ENCODE data around the gene MGAT5B. TPM values are rescaled to one million over a fixed set of nuclear protein-coding genes. Genes with fewer than 3 reads are reported as not detected.

Gene MGAT5B
- total and polyA plus RNA-seq, 4 experiments from 2014 or later = 0.25 to 2.4 (median 1.8) TPM; not detected in 1

GRCh38 chr17:76929601-76930000, 61.4 kb downstream of the MGAT5B start:
- H3K27ac Mint-ChIP-seq = peak overlapping the region in 1 of 7 donors; percentile 12
- POLR2A ChIA-PET (ENCODE audit: partially characterized antibody) = no interaction called here

DNA sequence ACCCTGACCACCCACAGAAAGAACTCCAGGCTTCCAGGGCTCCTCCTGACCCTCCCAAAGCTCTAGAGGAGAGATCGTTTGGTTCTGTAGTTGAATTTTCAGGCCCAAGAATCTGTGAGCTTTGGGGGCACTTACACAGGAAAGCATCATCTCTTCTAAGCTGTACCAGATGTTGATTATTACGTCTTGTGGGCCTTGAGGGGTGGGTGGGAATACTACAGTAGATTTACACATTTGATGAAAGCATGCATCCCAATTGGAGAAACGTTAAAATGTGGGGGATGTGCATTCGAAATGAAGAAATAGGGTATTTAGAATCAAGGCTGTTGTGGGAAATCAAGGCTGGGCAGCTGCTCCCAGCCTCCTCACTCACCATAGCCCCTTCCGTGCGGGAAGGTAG, 61.9 kb downstream of the MGAT5B start:
- H3K9me3 ChIP-seq (ENCODE audit: control insufficient read depth in 1 of 2, low read length in 2 of 2) = no peaks in the 10 kb centered on the region
- H3K4me1 ChIP-seq (ENCODE audit: insufficient read depth, low read length) = no peaks in the 10 kb centered on the region
- no peaks in the 10 kb centered on the region for H3K36me3 Mint-ChIP-seq
- H3K27me3 Mint-ChIP-seq = peaks cover 0 to 9% of the 10 kb centered on the region in 2 donors
- H3K27me3 ChIP-seq (ENCODE audit: insufficient read depth, low read length) = no peaks in the 10 kb centered on the region
- H3K4me3 Mint-ChIP-seq = no peak overlapping the region
- ChIA-PET CTCF (ENCODE audit: partially characterized antibody) (interaction anchor here (1.3 kb wide), 1 partner anchor 126 kb away, joined by 4 read pairs; no protein-coding TSS in a partner anchor), POLR2A (ENCODE audit: partially characterized antibody) (no interaction called here)
- peaks cover 0 to 1% (median 0%) of the 10 kb centered on the region in 4 donors for H3K4me1 Mint-ChIP-seq
- peak overlapping the region in 1 of 7 donors; percentile 12 for H3K27ac Mint-ChIP-seq
- DNase-seq = no peak
- peaks cover 0 to 2% (median 0%) of the 10 kb centered on the region in 8 donors for H3K9me3 Mint-ChIP-seq
- H3K4me3 ChIP-seq (ENCODE audit: low read length in 2 of 2) = no peak overlapping the region
- intact Hi-C loops (cut with micrococcal nuclease) = no loop called here
- H3K27ac ChIP-seq (ENCODE audit: low read depth, low read length) = no peak overlapping the region
- no peaks in the 10 kb centered on the region for H3K36me3 ChIP-seq (ENCODE audit: insufficient read depth, low read length)

More at GRCh38 chr17:76929601-76930000, 61.4 kb downstream of the MGAT5B start:
- Histone ChIP-seq H3K27me3 (ENCODE audit: insufficient read depth, low read length) (no peaks in the 10 kb centered on the region), H3K27ac (ENCODE audit: low read depth, low read length) (no peak overlapping the region), H3K36me3 (ENCODE audit: insufficient read depth, low read length) (no peaks in the 10 kb centered on the region), H3K4me3 (ENCODE audit: low read length in 2 of 2) (no peak overlapping the region), H3K4me1 (ENCODE audit: insufficient read depth, low read length) (no peaks in the 10 kb centered on the region), H3K9me3 (ENCODE audit: control insufficient read depth in 1 of 2, low read length in 2 of 2) (no peaks in the 10 kb centered on the region)
- no peaks in the 10 kb centered on the region for H3K36me3 Mint-ChIP-seq
- intact Hi-C loops (cut with micrococcal nuclease) = no loop called here
- no peaks in the 10 kb centered on the region for H3K4me1 Mint-ChIP-seq
- peaks cover 0 to 2% (median 0%) of the 10 kb centered on the region in 8 donors for H3K9me3 Mint-ChIP-seq
- CTCF ChIA-PET (ENCODE audit: partially characterized antibody) = interaction anchor here (1.3 kb wide), 1 partner anchor 126 kb away, joined by 4 read pairs; no protein-coding TSS in a partner anchor
- DNase-seq = no peak
- H3K27me3 Mint-ChIP-seq = peaks cover 0 to 6% of the 10 kb centered on the region in 2 donors
- no peak overlapping the region for H3K4me3 Mint-ChIP-seq

DNA sequence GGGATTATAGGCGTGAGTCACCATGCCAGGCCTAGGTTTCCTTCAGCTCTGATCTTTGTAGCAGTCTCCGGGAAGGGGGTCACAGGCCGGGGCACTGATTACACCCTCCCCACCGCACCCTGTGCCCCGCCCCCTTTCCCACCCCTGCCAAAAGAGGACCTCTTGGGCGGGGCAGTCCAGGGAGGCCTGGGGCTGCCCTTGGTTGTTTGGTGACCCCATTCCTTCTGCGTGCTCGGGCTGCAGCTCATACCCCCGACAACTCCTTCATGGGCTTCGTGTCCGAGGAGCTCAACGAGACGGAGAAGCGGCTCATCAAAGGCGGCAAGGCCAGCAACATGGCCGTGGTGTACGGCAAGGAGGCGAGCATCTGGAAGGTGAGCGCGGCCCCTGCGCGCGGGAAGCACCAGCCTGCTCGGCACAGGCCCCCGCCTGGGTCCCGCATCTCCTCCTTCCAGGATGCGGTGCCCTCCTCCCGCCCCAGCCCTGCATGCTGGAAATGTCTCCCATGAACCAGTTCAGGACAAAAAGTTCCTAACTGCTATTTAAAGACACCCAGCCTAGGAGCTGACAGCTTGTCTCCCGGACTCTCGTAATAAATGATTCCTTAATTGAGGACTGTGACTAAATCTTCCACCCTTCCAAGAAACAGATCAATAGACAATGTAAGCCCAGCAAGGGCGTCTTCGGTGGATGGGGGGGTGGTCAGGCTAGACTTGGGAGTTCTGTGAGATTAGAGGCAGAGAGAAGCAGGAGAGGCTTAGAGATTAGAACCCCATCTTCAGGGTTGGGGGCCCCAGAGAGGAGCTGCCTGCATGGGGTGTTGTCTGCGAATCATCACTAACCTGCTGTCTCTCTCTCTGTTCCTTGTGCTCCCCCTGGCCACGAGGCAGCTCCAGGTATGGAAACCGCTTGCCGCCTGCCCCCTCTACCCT, 64.5 kb downstream of the MGAT5B start:
- Mint-ChIP-seq H3K27me3 (peaks cover 0 to 12% of the 10 kb centered on the region in 2 donors), H3K4me1 (peaks cover 0 to 1% (median 0%) of the 10 kb centered on the region in 4 donors), H3K9me3 (peaks cover 0 to 2% (median 0%) of the 10 kb centered on the region in 8 donors), H3K4me3 (no peak overlapping the region), H3K36me3 (no peaks in the 10 kb centered on the region), H3K27ac (peak overlapping the region in 1 of 7 donors; percentile 30)
- Histone ChIP-seq H3K36me3 (ENCODE audit: insufficient read depth, low read length) (no peaks in the 10 kb centered on the region), H3K27me3 (ENCODE audit: insufficient read depth, low read length) (no peaks in the 10 kb centered on the region), H3K4me1 (ENCODE audit: insufficient read depth, low read length) (no peaks in the 10 kb centered on the region), H3K4me3 (ENCODE audit: low read length in 2 of 2) (no peak overlapping the region), H3K27ac (ENCODE audit: low read depth, low read length) (no peak overlapping the region), H3K9me3 (ENCODE audit: control insufficient read depth in 1 of 2, low read length in 2 of 2) (no peaks in the 10 kb centered on the region)
- intact Hi-C loops (cut with micrococcal nuclease) = no loop called here
- no peak for DNase-seq
- POLR2A ChIA-PET (ENCODE audit: partially characterized antibody) = interaction anchor here (0.7 kb wide), 1 partner anchor 88 kb away, joined by 3 read pairs; no protein-coding TSS in a partner anchor
- CTCF ChIA-PET (ENCODE audit: partially characterized antibody) = interaction anchor here (1.4 kb wide), 1 partner anchor 124 kb away, joined by 5 read pairs; no protein-coding TSS in a partner anchor

GRCh38 chr17:76934561-76935320, 66.5 kb downstream of the MGAT5B start:
- DNase-seq = no peak
- CTCF ChIA-PET (ENCODE audit: partially characterized antibody) = interaction anchor here (1.4 to 2.0 kb wide), 2 partner anchors 122 to 152 kb away, joined by 4 to 5 read pairs; no protein-coding TSS in a partner anchor
- Mint-ChIP-seq H3K4me3 (no peak overlapping the region), H3K27ac (peak overlapping the region in 3 of 7 donors; percentile 31 to 88 (median 51)), H3K27me3 (peaks cover 0 to 12% of the 10 kb centered on the region in 2 donors), H3K36me3 (no peaks in the 10 kb centered on the region), H3K4me1 (peaks cover 0 to 1% (median 0%) of the 10 kb centered on the region in 4 donors), H3K9me3 (peaks cover 0 to under 1% (median 0%) of the 10 kb centered on the region in 8 donors)
- Histone ChIP-seq H3K27ac (ENCODE audit: low read depth, low read length) (no peak overlapping the region), H3K4me3 (ENCODE audit: low read length in 2 of 2) (no peak overlapping the region), H3K36me3 (ENCODE audit: insufficient read depth, low read length) (no peaks in the 10 kb centered on the region), H3K27me3 (ENCODE audit: insufficient read depth, low read length) (no peaks in the 10 kb centered on the region), H3K4me1 (ENCODE audit: insufficient read depth, low read length) (no peaks in the 10 kb centered on the region), H3K9me3 (ENCODE audit: control insufficient read depth in 1 of 2, low read length in 2 of 2) (no peaks in the 10 kb centered on the region)
- intact Hi-C loops (cut with micrococcal nuclease) = no loop called here
- POLR2A ChIA-PET (ENCODE audit: partially characterized antibody) = no interaction called here

DNA sequence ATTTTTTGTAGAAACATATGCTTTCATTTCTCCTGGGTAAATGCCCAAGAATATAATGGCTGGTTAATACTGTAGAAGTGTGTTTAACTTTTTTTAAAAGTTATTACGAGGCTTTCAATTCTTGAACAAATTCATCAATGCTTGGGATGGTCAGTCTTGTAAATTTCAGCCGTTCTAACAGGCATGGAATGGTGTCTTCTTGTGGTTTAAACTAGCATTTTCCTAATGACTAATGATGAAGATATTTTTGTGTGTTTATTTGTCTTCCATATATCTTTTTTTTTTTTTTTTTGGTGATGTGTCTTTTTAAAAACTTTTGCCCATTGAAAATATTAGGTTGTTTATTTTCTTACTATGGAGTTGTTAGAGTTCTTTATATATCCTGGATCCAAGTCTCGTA, 67.1 kb downstream of the MGAT5B start:
- H3K4me1 Mint-ChIP-seq = peaks cover 0 to 1% (median 0%) of the 10 kb centered on the region in 4 donors
- Histone ChIP-seq H3K9me3 (ENCODE audit: control insufficient read depth in 1 of 2, low read length in 2 of 2) (no peaks in the 10 kb centered on the region), H3K36me3 (ENCODE audit: insufficient read depth, low read length) (no peaks in the 10 kb centered on the region), H3K4me3 (ENCODE audit: low read length in 2 of 2) (no peak overlapping the region), H3K27me3 (ENCODE audit: insufficient read depth, low read length) (no peaks in the 10 kb centered on the region), H3K4me1 (ENCODE audit: insufficient read depth, low read length) (no peaks in the 10 kb centered on the region), H3K27ac (ENCODE audit: low read depth, low read length) (no peak overlapping the region)
- DNase-seq = no peak
- no peak overlapping the region for H3K4me3 Mint-ChIP-seq
- POLR2A ChIA-PET (ENCODE audit: partially characterized antibody) = no interaction called here
- intact Hi-C loops (cut with micrococcal nuclease) = no loop called here
- no peaks in the 10 kb centered on the region for H3K36me3 Mint-ChIP-seq
- peaks cover 0 to 12% of the 10 kb centered on the region in 2 donors for H3K27me3 Mint-ChIP-seq
- no peaks in the 10 kb centered on the region for H3K9me3 Mint-ChIP-seq
- no peak overlapping the region for H3K27ac Mint-ChIP-seq
- CTCF ChIA-PET (ENCODE audit: partially characterized antibody) = interaction anchor here (2.0 kb wide), 1 partner anchor 151 kb away, joined by 4 read pairs; no protein-coding TSS in a partner anchor

- Histone ChIP-seq H3K4me1 (ENCODE audit: insufficient read depth, low read length) (no peaks in the 10 kb centered on the region), H3K9me3 (ENCODE audit: control insufficient read depth in 1 of 2, low read length in 2 of 2) (no peaks in the 10 kb centered on the region), H3K4me3 (ENCODE audit: low read length in 2 of 2) (no peak overlapping the region), H3K27me3 (ENCODE audit: insufficient read depth, low read length) (no peaks in the 10 kb centered on the region), H3K27ac (ENCODE audit: low read depth, low read length) (no peak overlapping the region), H3K36me3 (ENCODE audit: insufficient read depth, low read length) (no peaks in the 10 kb centered on the region)
- H3K36me3 Mint-ChIP-seq = no peaks in the 10 kb centered on the region
- H3K4me3 Mint-ChIP-seq = no peak overlapping the region
- H3K4me1 Mint-ChIP-seq = peaks cover 0 to 1% (median 0%) of the 10 kb centered on the region in 4 donors
- DNase-seq = no peak
- no peak overlapping the region for H3K27ac Mint-ChIP-seq
- H3K27me3 Mint-ChIP-seq = peaks cover 0 to 12% of the 10 kb centered on the region in 2 donors
- H3K9me3 Mint-ChIP-seq = no peaks in the 10 kb centered on the region
- intact Hi-C loops (cut with micrococcal nuclease) = no loop called here
- ChIA-PET POLR2A (ENCODE audit: partially characterized antibody) (no interaction called here), CTCF (ENCODE audit: partially characterized antibody) (interaction anchor here (0.8 kb wide), 1 partner anchor 119 kb away, joined by 3 read pairs; no protein-coding TSS in a partner anchor)
Measured at GRCh38 chr17:76937238-76937637, 69.0 kb downstream of the MGAT5B start.

All from CD4-positive, alpha-beta memory T cell (primary cell).